GM12892 (cell line): ENCODE data around the gene ILK.

Experiments used
- POLR2A ChIP-seq: IDR thresholded peaks from 2 replicates; pipeline ENCODE4 v1.6.1; 2011; ENCODE audit warnings: low read depth, low read length, control low read depth
- POLR2AphosphoS5 ChIP-seq: IDR thresholded peaks from 2 replicates; pipeline ENCODE4 v1.6.1; 2011; ENCODE audit warnings: low read depth, low read length, control low read depth

GRCh38 chr11:6617315-6617781, 13.8 kb downstream of the ILK start:
- TF ChIP-seq POLR2AphosphoS5 = no peak
- no peak for TF ChIP-seq POLR2A
